GM23248 (cell line): ENCODE measurements around the gene GNS. TPM values are rescaled to one million over a fixed set of nuclear protein-coding genes. Genes with fewer than 3 reads are reported as not detected.

Source experiments
- DNase-seq: peaks from one replicate; pipeline ENCODE4 v3.0.0-alpha.2; 2015
- H2AFZ ChIP-seq: fragments of 200-600 bp; sonication (generic); 2 replicates; pipeline ENCODE4 v1.6.1; 2016; ENCODE audit warnings: antibody characterized with exemption
- H3F3A ChIP-seq: fragments of 200-600 bp; sonication (generic); 2 replicates; pipeline ENCODE4 v1.6.1; 2016; ENCODE audit warnings: mild to moderate bottlenecking, antibody characterized with exemption, mixed run types; ENCODE audit not compliant: insufficient read depth
- H3K27ac ChIP-seq: fragments of 200-600 bp; sonication (generic); 2 replicates; pipeline ENCODE4 v1.5.1; 2016; ENCODE audit warnings: mild to moderate bottlenecking
- H3K27me3 ChIP-seq: fragments of 200-600 bp; sonication (generic); replicated peaks from 2 replicates; pipeline ENCODE4 v1.6.1; 2016; ENCODE audit warnings: mild to moderate bottlenecking; ENCODE audit not compliant: insufficient read depth
- H3K36me3 ChIP-seq: fragments of 200-600 bp; sonication (generic); 2 replicates; pipeline ENCODE4 v1.6.1; 2016; ENCODE audit warnings: low read depth, mild to moderate bottlenecking
- H3K4me1 ChIP-seq: fragments of 200-600 bp; sonication (generic); 2 replicates; pipeline ENCODE4 v1.6.1; 2016; ENCODE audit warnings: mild to moderate bottlenecking; ENCODE audit not compliant: insufficient read depth
- H3K4me2 ChIP-seq: fragments of 200-600 bp; sonication (generic); one replicate; pipeline ENCODE4 v1.6.1; 2016; ENCODE audit warnings: mild to moderate bottlenecking; ENCODE audit not compliant: unreplicated experiment
- H3K4me3 ChIP-seq: fragments of 200-600 bp; sonication (generic); 2 replicates; pipeline ENCODE4 v1.5.1; 2016; ENCODE audit warnings: mild to moderate bottlenecking
- H3K79me2 ChIP-seq: fragments of 200-600 bp; sonication (generic); 2 replicates; pipeline ENCODE4 v1.6.1; 2016; ENCODE audit warnings: mild to moderate bottlenecking; ENCODE audit not compliant: insufficient read depth
- H3K9ac ChIP-seq: fragments of 200-600 bp; sonication (generic); 2 replicates; pipeline ENCODE4 v1.6.1; 2016; ENCODE audit warnings: mild to moderate bottlenecking
- H3K9me2 ChIP-seq: fragments of 200-600 bp; sonication (generic); 2 replicates; pipeline ENCODE4 v1.6.1; 2016; ENCODE audit warnings: mixed run types, mild to moderate bottlenecking, moderate library complexity; ENCODE audit not compliant: insufficient read depth
- H3K9me3 ChIP-seq: fragments of 200-600 bp; sonication (generic); one replicate; pipeline ENCODE4 v1.6.1; 2017; ENCODE audit warnings: low read depth
- H4K20me1 ChIP-seq: fragments of 200-600 bp; sonication (generic); 2 replicates; pipeline ENCODE4 v1.6.0; 2016; ENCODE audit not compliant: insufficient read depth
- EZH2 ChIP-seq: fragments of 200-600 bp; sonication (generic); IDR thresholded peaks from 2 replicates; pipeline ENCODE4 v1.6.1; 2018; ENCODE audit warnings: antibody characterized with exemption, mild to moderate bottlenecking; ENCODE audit not compliant: insufficient read depth, poor library complexity, severe bottlenecking
- EZH2phosphoT487 ChIP-seq: fragments of 200-600 bp; sonication (generic); IDR thresholded peaks from 2 replicates; pipeline ENCODE4 v1.6.1; 2018; ENCODE audit warnings: antibody characterized with exemption, moderate library complexity, mild to moderate bottlenecking, low read depth; ENCODE audit not compliant: insufficient read depth
- WGBS, 2 experiments: methylation state at CpG; one replicate each; pipeline ENCODE4 v1.1.6; 2015 to 2017; ENCODE audit warnings: low lambda C conversion rate in 2 of 2, low coverage in 1 of 2; ENCODE audit errors: missing lambda C conversion rate in 2 of 2; 5-methylcytosine and 5-hydroxymethylcytosine counted together
- in situ Hi-C: fragments of 300-500 bp; cut with MboI; formaldehyde crosslinking; loops from 2 replicates; pipeline ENCODE4 v1.15.0; 2020
- polyA plus RNA-seq: library from polyadenylated mRNA; unstranded; fragments of >200 nt; fragmentation: Nextera tagmentation; extraction: Ambion mirVana; gene quantifications from 2 replicates; pipeline ENCODE4 v1.2.1, GENCODE V29; 2016
- total RNA-seq: library from RNA; depleted of rRNA; stranded (reverse); fragments of >200 nt; shearing (Covaris generic); gene quantifications from 2 replicates; pipeline ENCODE4 v1.2.3, GENCODE V29; 2014

The GNS gene
- total and polyA plus RNA-seq, 2 experiments from 2014 or later = 76.6 to 129 TPM

DNA sequence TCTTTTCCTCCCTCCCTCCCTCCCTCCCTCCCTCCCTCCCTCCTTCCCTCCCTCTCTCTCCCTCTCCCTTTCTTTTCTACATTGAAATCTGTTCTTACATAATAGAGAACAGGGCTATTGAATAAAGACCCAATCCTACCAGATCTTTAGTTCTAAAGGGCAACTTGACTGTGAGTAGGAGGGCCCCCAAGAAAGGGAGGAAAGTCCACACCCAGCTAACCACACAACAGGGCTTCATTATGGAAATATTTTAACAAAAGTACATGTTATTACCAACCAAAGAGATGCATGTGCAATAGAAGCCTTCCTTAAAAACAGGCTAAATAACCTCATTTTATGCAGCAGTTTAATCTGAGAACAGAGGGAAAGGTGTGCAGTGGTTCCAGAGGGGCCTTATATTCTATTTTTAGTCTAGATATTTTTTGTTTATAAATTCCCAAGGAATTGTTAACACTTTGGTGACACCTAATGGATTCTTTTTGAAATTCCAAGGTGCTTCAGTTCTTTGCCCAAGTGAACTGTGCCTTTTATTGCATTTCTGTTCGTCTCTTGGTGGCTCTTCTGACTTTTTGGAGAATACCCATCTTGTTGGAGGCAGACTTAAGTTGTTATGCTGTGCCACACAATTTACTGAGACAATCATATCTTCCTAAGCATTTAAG, 63.0 kb downstream of the GNS start:
- 32 to 53% methylated on average over 1 of the region's 1 CpG for WGBS, 2 experiments

DNA sequence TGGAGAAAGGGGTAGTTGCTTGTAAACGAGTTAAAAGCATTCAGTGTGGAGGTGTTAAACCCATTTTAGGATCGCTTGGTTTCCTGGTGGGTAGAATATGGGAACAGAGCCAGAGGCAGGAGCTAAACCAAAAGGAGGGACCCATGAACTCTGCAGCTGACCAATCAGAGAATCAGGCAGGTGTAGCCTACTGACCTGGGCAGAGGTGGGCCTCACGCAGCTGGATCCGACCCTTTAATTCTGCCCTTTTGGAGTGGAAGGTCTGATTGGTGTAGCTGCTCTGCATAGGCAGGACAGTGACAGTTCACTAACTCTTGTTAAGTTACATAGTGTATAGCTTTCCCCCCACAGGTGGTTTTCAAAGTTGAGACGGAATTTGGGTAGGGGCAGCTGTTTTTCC, 63.7 kb downstream of the GNS start:
- Histone ChIP-seq H3K9ac (no peak overlapping the region), H3K4me1 (no peaks in the 10 kb centered on the region), H3K4me3 (no peak overlapping the region), H3K27ac (no peak overlapping the region), H3K36me3 (no peaks in the 10 kb centered on the region), H3F3A (0 out of 2 replicates have a peak, but pooled peaks cover 7% of the 10 kb centered on the region), H3K9me3 (no peaks in the 10 kb centered on the region), H2AFZ (no peak overlapping the region), H3K79me2 (no peaks in the 10 kb centered on the region), H3K4me2 (no peak overlapping the region), H3K9me2 (no peaks in the 10 kb centered on the region), H4K20me1 (no peaks in the 10 kb centered on the region), H3K27me3 (no peaks in the 10 kb centered on the region)
- DNase-seq = no peak
- WGBS, 2 experiments = 94 to 97% methylated on average over 5 of the region's 5 CpGs
- TF ChIP-seq EZH2phosphoT487 = no peak
- TF ChIP-seq EZH2 = no peak
- in situ Hi-C loops = no loop called here

More for the DNA sequence above, 63.0 kb downstream of the GNS start:
- in situ Hi-C loops = no loop called here
- H3K9me2 ChIP-seq = no peaks in the 10 kb centered on the region
- H3K4me2 ChIP-seq = no peak overlapping the region
- H3K27me3 ChIP-seq = no peaks in the 10 kb centered on the region
- H3K4me3 ChIP-seq = no peak overlapping the region
- no peaks in the 10 kb centered on the region for H3K79me2 ChIP-seq
- no peaks in the 10 kb centered on the region for H4K20me1 ChIP-seq
- no peaks in the 10 kb centered on the region for H3K36me3 ChIP-seq
- H3K9me3 ChIP-seq = no peaks in the 10 kb centered on the region
- DNase-seq = peak; percentile 58
- TF ChIP-seq EZH2 = no peak
- no peak for TF ChIP-seq EZH2phosphoT487
- 0 out of 2 replicates have a peak, but pooled peaks cover 7% of the 10 kb centered on the region for H3F3A ChIP-seq
- no peak overlapping the region for H3K9ac ChIP-seq
- H3K4me1 ChIP-seq = no peaks in the 10 kb centered on the region
- H3K27ac ChIP-seq = no peak overlapping the region
- no peak overlapping the region for H2AFZ ChIP-seq

DNA sequence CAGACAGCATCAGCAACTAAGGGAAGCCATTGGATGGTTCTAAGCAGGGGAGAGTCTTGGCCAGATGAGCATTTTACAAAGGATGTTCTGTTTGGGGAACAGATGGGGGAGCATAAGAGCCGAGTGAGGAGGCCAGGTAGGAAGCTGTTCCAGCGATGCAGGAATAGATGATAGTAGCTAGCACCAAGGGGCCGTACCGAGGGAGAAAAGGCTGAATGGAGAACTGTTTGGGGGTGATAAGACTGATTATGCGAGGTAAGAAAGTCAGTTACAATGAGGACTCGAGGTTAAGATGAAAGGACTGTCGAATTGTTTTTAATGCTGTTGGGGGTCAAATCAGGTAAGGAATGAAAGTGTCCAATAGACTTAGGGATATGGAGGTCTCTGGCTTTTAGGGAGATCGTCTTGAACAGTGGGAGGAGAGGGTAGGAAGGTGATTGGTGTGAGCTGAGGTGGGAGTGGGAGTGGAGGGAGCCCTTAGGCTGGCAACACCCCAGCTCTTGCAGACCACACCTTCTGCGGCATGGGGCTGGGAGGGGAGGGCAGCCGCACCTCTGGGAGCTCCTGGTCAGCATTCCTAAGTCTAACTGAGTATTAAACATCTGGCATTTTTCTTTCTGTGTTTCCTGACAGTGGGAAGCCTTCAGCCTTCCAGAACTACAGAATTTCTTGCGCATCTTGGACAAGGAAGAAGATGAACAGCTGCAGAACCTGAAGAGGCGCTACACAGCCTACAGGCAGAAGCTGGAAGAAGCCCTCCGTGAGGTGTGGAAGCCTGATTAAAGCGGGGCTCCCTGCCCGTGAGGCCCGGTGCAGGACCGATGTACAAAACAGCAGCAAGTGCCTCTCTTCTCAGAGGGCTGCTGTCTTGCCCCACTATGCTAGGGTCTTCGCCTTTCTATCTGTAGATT, 64.8 kb downstream of the GNS start:
- no peaks in the 10 kb centered on the region for H3K4me1 ChIP-seq
- H3K27me3 ChIP-seq = no peaks in the 10 kb centered on the region
- in situ Hi-C loops = no loop called here
- 91 to 92% methylated on average over 18 of the region's 18 CpGs for whole genome bisulfite sequencing, 2 experiments
- no peak overlapping the region for H3K27ac ChIP-seq
- no peak overlapping the region for H3K4me3 ChIP-seq
- no peak for TF ChIP-seq EZH2phosphoT487
- TF ChIP-seq EZH2 = no peak
- 0 out of 2 replicates have a peak, but pooled peaks cover 7% of the 10 kb centered on the region for H3F3A ChIP-seq
- H3K9ac ChIP-seq = no peak overlapping the region
- no peaks in the 10 kb centered on the region for H3K36me3 ChIP-seq
- H3K79me2 ChIP-seq = no peaks in the 10 kb centered on the region
- no peak overlapping the region for H3K4me2 ChIP-seq
- H3K9me3 ChIP-seq = no peaks in the 10 kb centered on the region
- no peak for DNase-seq
- no peaks in the 10 kb centered on the region for H4K20me1 ChIP-seq
- H3K9me2 ChIP-seq = no peaks in the 10 kb centered on the region
- no peak overlapping the region for H2AFZ ChIP-seq

DNA sequence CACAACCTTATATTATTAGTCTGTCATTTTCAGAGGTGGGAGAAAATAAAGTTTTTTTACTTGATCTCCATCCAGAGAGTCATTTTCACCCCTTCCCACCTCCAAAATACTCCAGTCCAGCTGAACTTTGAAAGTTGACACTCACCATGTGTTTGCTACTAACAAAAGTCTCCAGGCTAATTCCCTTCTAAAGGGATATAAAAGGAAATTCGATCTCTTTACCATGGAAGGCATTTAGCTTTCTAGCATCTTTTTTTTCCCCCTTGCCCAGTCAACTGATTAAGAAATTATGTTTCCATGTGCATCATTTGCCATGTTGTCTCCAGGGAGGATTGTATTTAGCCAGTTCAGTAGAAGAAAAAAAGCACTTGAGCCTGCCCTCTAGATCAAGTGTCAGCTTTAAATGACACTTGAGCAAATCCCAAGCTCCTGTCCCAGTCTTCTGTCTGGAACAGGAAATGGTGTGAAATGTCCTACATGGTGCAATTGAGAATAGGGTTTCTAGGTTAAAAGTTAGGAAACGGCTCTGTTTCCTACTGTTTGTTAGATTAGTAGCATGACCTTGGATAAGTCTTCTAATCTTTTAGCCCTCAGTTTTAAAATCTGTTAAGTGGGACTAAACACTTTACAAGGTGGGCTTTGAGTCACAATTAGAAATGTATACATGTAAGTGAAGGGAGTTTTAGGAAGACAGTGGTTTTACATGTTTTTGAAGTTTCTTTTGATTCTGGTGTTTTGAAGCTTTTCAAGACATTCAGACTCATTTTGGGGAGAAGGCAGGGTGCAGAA, 67.2 kb downstream of the GNS start:
- H3K4me1 ChIP-seq = no peaks in the 10 kb centered on the region
- H3K27ac ChIP-seq = no peak overlapping the region
- H3K4me2 ChIP-seq = no peak overlapping the region
- H3K27me3 ChIP-seq = no peaks in the 10 kb centered on the region
- H3K36me3 ChIP-seq = no peaks in the 10 kb centered on the region
- H3F3A ChIP-seq = 0 out of 2 replicates have a peak, but pooled peaks cover 6% of the 10 kb centered on the region
- no peaks in the 10 kb centered on the region for H4K20me1 ChIP-seq
- no peak overlapping the region for H3K4me3 ChIP-seq
- H2AFZ ChIP-seq = no peak overlapping the region
- no peaks in the 10 kb centered on the region for H3K79me2 ChIP-seq
- no peaks in the 10 kb centered on the region for H3K9me2 ChIP-seq
- H3K9ac ChIP-seq = no peak overlapping the region
- in situ Hi-C loops = no loop called here
- WGBS, 2 experiments = 94 to 96% methylated on average over 2 of the region's 2 CpGs
- no peak for DNase-seq
- TF ChIP-seq EZH2 = no peak
- no peak for TF ChIP-seq EZH2phosphoT487
- H3K9me3 ChIP-seq = no peaks in the 10 kb centered on the region
